ENCODE results near the gene HRK.

Gene HRK

DNA sequence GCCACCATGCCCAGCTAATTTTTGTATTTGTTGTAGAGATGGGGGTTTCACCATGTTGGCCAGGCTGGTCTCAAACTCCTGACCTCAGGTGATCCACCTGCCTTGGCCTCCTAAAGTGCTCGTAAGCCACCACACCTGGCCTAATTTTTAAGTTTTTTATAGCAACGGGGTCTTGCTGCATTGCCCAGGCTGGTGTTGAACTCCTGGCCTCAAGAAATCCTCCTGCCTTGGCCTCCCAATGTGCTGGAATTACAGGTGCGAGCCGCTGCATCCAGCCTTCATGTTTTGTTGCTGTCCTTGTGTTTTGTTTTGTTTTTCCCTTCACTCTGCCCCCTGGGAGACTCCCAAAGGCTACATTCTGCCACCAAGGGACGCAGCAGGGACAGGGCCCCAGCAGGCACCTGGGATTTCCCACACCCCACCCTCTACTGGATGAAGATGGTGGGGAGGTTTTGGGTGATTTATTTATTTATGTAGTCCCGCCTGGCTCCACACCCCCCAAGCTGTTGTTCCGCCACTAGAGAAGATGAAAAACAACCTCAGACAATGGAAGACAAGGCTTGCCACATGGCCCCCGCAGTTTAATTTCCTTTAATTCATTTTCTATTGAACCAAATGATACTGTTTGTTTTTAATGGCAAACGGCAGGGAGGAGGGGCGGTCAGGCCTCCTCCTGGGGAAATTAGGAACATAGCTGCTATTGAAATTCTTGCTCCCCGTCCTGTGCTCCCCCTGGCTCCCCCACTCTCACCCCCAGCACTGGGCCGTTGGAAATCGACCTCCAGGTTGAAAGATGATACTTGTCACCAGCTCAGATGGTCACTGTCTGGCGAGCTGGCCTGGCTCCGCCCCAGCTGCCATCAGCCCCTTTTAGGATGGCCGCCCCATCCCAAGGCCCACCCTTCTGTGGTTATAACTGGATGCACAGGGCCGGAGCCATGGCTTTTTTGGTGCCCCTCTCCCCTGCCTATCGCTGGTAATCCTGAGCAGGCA lies 72.8 kb downstream of the HRK start:
- TF ChIP-seq, protein P1, sequence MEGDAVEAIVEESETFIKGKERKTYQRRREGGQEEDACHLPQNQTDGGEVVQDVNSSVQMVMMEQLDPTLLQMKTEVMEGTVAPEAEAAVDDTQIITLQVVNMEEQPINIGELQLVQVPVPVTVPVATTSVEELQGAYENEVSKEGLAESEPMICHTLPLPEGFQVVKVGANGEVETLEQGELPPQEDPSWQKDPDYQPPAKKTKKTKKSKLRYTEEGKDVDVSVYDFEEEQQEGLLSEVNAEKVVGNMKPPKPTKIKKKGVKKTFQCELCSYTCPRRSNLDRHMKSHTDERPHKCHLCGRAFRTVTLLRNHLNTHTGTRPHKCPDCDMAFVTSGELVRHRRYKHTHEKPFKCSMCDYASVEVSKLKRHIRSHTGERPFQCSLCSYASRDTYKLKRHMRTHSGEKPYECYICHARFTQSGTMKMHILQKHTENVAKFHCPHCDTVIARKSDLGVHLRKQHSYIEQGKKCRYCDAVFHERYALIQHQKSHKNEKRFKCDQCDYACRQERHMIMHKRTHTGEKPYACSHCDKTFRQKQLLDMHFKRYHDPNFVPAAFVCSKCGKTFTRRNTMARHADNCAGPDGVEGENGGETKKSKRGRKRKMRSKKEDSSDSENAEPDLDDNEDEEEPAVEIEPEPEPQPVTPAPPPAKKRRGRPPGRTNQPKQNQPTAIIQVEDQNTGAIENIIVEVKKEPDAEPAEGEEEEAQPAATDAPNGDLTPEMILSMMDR (IDR thresholded peaks at IDR 0.05; ENCODE audit: insufficient read depth, low read depth, low read length, missing control alignments) = no peak
- H3K4me3 ChIP-seq (ENCODE audit: low read length) = no peak overlapping the region
- no peak for DNase-seq (ENCODE audit: low read depth)

DNA sequence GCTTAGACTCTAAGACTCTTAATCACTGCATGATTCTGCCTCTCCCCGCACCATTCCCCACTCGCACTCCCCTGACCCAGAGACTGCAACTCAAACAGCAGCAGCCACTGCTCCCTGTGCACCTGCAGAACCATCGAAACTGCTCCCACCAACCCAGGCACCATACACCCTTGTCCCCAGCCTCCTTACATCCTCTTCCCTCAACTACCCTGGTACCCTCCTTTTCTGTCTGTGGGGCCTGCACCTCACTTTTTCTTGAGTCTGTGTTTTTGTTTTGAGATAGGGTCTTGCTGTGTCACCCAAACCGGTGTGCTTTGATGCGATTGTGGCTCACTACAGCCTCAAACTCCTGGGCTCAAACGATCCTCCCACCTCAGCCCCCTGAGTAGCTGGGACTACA lies 73.7 kb downstream of the HRK start:
- no peak overlapping the region for H3K4me3 ChIP-seq (ENCODE audit: low read length)
- no peak for DNase-seq (ENCODE audit: low read depth)
- TF ChIP-seq, protein P1 (IDR thresholded peaks at IDR 0.05; ENCODE audit: insufficient read depth, low read depth, low read length, missing control alignments) = no peak

DNA sequence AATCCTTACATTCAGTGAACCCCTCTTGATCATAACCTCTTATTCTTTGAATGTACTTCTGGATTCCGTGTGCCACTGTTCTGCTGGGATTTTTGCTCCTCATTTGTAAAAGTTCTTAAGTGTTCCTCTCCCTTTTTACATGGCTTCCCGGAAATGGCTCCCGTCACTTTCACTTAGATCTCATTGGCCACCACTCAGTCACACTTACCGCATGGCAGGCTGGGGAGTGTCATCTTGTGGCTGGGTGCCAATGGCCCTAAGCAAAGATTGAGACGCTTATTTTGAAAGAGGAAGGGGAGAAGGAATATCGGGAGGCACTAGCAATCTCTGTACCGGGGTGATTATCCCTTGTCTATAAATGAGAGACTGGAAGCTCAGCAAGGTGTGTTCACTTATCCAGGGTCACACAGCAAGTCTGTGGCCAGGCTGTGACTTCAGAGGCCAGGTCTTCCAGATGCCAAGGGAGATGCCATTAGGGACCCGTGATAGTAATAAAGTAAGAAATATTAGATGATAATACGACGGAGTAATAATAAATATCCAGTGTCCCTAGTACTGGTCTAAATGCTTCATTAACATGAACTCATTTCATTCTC lies 74.3 kb downstream of the HRK start:
- no peak overlapping the region for H3K4me3 ChIP-seq (ENCODE audit: low read length)
- TF ChIP-seq, protein P1 (IDR thresholded peaks at IDR 0.05; ENCODE audit: insufficient read depth, low read depth, low read length, missing control alignments) = no peak
- DNase-seq (ENCODE audit: low read depth) = no peak
